LoVo (cell line): Measurements from ENCODE around the gene OR4A5.
"Not testable (repeated sequence)": the region's sequence is repeated elsewhere in the genome, so short reads cannot be mapped to it uniquely, and the experiment has no call there.

Source experiments
- DNase-seq: peaks from one replicate; pipeline ENCODE4 v3.0.0-alpha.2; 2016; ENCODE audit warnings: low spot score

The OR4A5 gene, protein sequence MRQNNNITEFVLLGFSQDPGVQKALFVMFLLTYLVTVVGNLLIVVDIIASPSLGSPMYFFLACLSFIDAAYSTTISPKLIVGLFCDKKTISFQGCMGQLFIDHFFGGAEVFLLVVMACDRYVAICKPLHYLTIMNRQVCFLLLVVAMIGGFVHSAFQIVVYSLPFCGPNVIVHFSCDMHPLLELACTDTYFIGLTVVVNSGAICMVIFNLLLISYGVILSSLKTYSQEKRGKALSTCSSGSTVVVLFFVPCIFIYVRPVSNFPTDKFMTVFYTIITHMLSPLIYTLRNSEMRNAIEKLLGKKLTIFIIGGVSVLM

DNA sequence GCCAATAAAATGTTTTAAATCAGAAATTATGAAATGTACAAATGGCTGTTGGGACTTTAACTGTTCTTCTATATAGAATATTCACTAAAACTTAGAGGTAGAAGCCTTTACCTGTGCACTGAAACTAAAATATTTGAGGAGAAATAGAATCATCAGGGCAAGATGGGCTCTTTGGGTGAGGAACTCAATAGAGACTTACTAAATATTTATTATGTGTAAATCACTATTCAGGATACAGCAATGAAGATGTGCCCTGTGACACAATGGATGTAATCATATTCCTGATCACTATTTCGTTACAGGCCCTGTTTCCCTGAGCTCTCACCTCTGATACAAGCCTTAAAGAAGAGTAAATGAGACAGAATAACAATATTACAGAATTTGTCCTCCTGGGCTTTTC lies at the start of gene OR4A5:
Gene OR4A5, plus strand, starts transcription at position 301 of the 400 bp plus-strand sequence. Its CDS starts 53 bp downstream, at position 354.
- not testable (repeated sequence) for DNase-seq

DNA sequence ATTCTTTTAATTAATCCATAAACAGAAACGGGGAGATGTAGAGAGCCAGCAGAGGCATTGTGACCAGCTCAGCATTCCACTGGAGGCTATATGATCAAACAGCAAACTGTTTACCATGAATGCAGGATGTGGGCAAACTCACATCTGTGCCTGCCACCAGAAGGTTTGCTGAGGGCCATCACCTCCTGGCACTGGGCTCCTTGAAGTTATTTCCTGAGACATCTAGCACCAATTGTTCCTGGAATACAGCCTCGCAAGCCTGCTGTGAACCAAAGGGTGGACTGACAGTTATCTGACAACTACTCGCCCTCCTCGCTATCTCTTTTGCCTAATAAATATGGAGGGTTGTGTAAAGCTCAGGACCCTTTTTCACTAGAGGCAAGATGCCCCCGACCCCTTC lies 13.5 kb downstream of the OR4A5 start:
- DNase-seq, result not testable (repeated sequence)
